ENCODE data around the gene PCNX1.

PCNX1 gene

GRCh38 chr14:70889555-70889954 is 17.7 kb upstream of the PCNX1 start:
- no peak for DNase-seq

- no peak for DNase-seq
Measured at GRCh38 chr14:70890826-70891659, 16.2 kb upstream of the PCNX1 start.

GRCh38 chr14:70891737-70892136 is 15.5 kb upstream of the PCNX1 start:
- DNase-seq: no peak

GRCh38 chr14:70893062-70893845 is 14.0 kb upstream of the PCNX1 start:
- no peak for DNase-seq

GRCh38 chr14:70893858-70894291 is 13.4 kb upstream of the PCNX1 start:
- DNase-seq: no peak

- DNase-seq: no peak
Measured at GRCh38 chr14:70894868-70895267, 12.4 kb upstream of the PCNX1 start.

- DNase-seq: no peak
Measured at GRCh38 chr14:70896317-70896716, 10.9 kb upstream of the PCNX1 start.

- DNase-seq: no peak
Measured at GRCh38 chr14:70896981-70897380, 10.3 kb upstream of the PCNX1 start.

- no peak for DNase-seq
Measured at GRCh38 chr14:70897464-70897863, 9.8 kb upstream of the PCNX1 start.

- no peak for DNase-seq
Measured at GRCh38 chr14:70898111-70898745, 9.0 kb upstream of the PCNX1 start.

- no peak for DNase-seq
Measured at GRCh38 chr14:70901269-70901668, 6.0 kb upstream of the PCNX1 start.

- DNase-seq: no peak
Measured at GRCh38 chr14:70902184-70902583, 5.1 kb upstream of the PCNX1 start.

- no peak for DNase-seq
Measured at GRCh38 chr14:70904373-70904772, 2.9 kb upstream of the PCNX1 start.

- DNase-seq: no peak
Measured at GRCh38 chr14:70905301-70905700, 2.0 kb upstream of the PCNX1 start.

GRCh38 chr14:70906793-70907175 is 475 bp upstream of the PCNX1 start:
- peak; percentile 29 for DNase-seq

GRCh38 chr14:70907996-70908934 is 1.0 kb downstream of the PCNX1 start:
- peak; percentile 16 for DNase-seq

- DNase-seq: no peak
Measured at GRCh38 chr14:70908935-70909641, 1.8 kb downstream of the PCNX1 start.

GRCh38 chr14:70909733-70910614 is 2.7 kb downstream of the PCNX1 start:
- no peak for DNase-seq

- DNase-seq: no peak
Measured at GRCh38 chr14:70915415-70915814, 8.2 kb downstream of the PCNX1 start.

- DNase-seq: no peak
Measured at GRCh38 chr14:70916300-70916699, 9.0 kb downstream of the PCNX1 start.

- DNase-seq: no peak
Measured at GRCh38 chr14:70916799-70917198, 9.5 kb downstream of the PCNX1 start.
